HepG2 (cell line): ENCODE results near the gene LCN12. TPM values are rescaled to one million over a fixed set of nuclear protein-coding genes. Genes with fewer than 3 reads are reported as not detected.

Source experiments
- ARNTL ChIP-seq: sonication (generic); formaldehyde crosslinking; IDR thresholded peaks from 2 replicates; pipeline ENCODE4 v1.4.0; 2020; ENCODE audit warnings: mild to moderate bottlenecking, missing genetic modification reagents
- BRD4 ChIP-seq: sonication (generic); formaldehyde crosslinking; IDR thresholded peaks from 2 replicates; pipeline ENCODE4 v1.4.0; 2020; ENCODE audit warnings: missing genetic modification reagents
- DNMT1 ChIP-seq: sonication (generic); formaldehyde crosslinking; IDR thresholded peaks from 2 replicates; pipeline ENCODE4 v1.5.1; 2020; ENCODE audit warnings: mild to moderate bottlenecking, missing genetic modification reagents
- HBP1 ChIP-seq: IDR thresholded peaks from 2 replicates; pipeline ENCODE4 v1.6.1; 2016; ENCODE audit warnings: low read depth, control low read depth
- KLF13 ChIP-seq: sonication (generic); formaldehyde crosslinking; IDR thresholded peaks from 2 replicates; pipeline ENCODE4 v1.4.0; 2020; ENCODE audit warnings: mild to moderate bottlenecking, missing genetic modification reagents
- MAX ChIP-seq: IDR thresholded peaks from 2 replicates; pipeline ENCODE4 v1.6.1; 2012; ENCODE audit warnings: inconsistent platforms
- MYC ChIP-seq: sonication (generic); formaldehyde crosslinking; IDR thresholded peaks from 2 replicates; pipeline ENCODE4 v1.9.0; 2021; ENCODE audit warnings: missing genetic modification reagents, borderline replicate concordance
- MZF1 ChIP-seq: sonication (generic); formaldehyde crosslinking; IDR thresholded peaks from 2 replicates; pipeline ENCODE4 v1.8.1; 2023; ENCODE audit warnings: mild to moderate bottlenecking, missing genetic modification reagents, borderline replicate concordance
- PATZ1 ChIP-seq: sonication (generic); formaldehyde crosslinking; IDR thresholded peaks from 2 replicates; pipeline ENCODE4 v1.4.0; 2020; ENCODE audit warnings: missing genetic modification reagents
- RAD21 ChIP-seq: fragments of 450-650 bp; formaldehyde crosslinking; IDR thresholded peaks from 2 replicates; pipeline ENCODE4 v1.5.0; 2020; ENCODE audit warnings: mild to moderate bottlenecking
- RORA ChIP-seq: sonication (generic); formaldehyde crosslinking; IDR thresholded peaks from 2 replicates; pipeline ENCODE4 v1.5.0; 2020; ENCODE audit warnings: mild to moderate bottlenecking, missing genetic modification reagents, moderate library complexity
- SMC3 ChIP-seq: IDR thresholded peaks from 2 replicates; pipeline ENCODE4 v1.6.1; 2011; ENCODE audit warnings: low read length, improper control_type of control experiment
- STAT6 ChIP-seq: sonication (generic); formaldehyde crosslinking; IDR thresholded peaks from 2 replicates; pipeline ENCODE4 v1.4.0; 2020; ENCODE audit warnings: missing genetic modification reagents, mild to moderate bottlenecking, borderline replicate concordance
- THAP8 ChIP-seq: sonication (generic); formaldehyde crosslinking; IDR thresholded peaks from 2 replicates; pipeline ENCODE4 v1.5.1; 2020; ENCODE audit warnings: missing genetic modification reagents, mild to moderate bottlenecking, borderline replicate concordance
- ZIK1 ChIP-seq: sonication (generic); formaldehyde crosslinking; IDR thresholded peaks from 2 replicates; pipeline ENCODE4 v1.5.0; 2020; ENCODE audit warnings: mild to moderate bottlenecking, low read depth, missing genetic modification reagents, borderline replicate concordance
- ZNF12 ChIP-seq: sonication (generic); formaldehyde crosslinking; IDR thresholded peaks from 2 replicates; pipeline ENCODE4 v1.5.0; 2020; ENCODE audit warnings: missing genetic modification reagents
- ZNF20 ChIP-seq: sonication (generic); formaldehyde crosslinking; IDR thresholded peaks from 2 replicates; pipeline ENCODE4 v1.4.0; 2020; ENCODE audit warnings: mild to moderate bottlenecking, moderate library complexity, missing genetic modification reagents
- ZNF251 ChIP-seq: sonication (generic); formaldehyde crosslinking; IDR thresholded peaks from 2 replicates; pipeline ENCODE4 v1.9.0; 2021; ENCODE audit warnings: mild to moderate bottlenecking, missing genetic modification reagents
- ZNF30 ChIP-seq: sonication (generic); formaldehyde crosslinking; IDR thresholded peaks from 2 replicates; pipeline ENCODE4 v1.5.0; 2020; ENCODE audit warnings: mild to moderate bottlenecking, missing genetic modification reagents
- ZNF766 ChIP-seq: sonication (generic); formaldehyde crosslinking; IDR thresholded peaks from 2 replicates; pipeline ENCODE4 v1.5.0; 2020; ENCODE audit warnings: missing genetic modification reagents, borderline replicate concordance
- polyA plus RNA-seq, 8 experiments: library from polyadenylated mRNA; depleted of rRNA in 3 of 8; stranded (reverse) in 7 of 8; unstranded in 1 of 8; fragments of >200 nt; fragmentation: Illumina TruSeq in 4 of 8; extraction: Trizol in 4 of 8; gene quantifications; 2 replicates each; pipeline versions ENCODE4 v1.2.1 to v1.2.3, GENCODE V29; 2011 to 2016; ENCODE audit warnings: low read depth in 4 of 8, missing spikeins in 1 of 8, mixed read lengths in 1 of 8; ENCODE audit not compliant: insufficient read depth in 1 of 8
- total RNA-seq, 5 experiments: library from RNA; depleted of rRNA; stranded (reverse); fragments of >200 nt; fragmentation: Illumina TruSeq; extraction: Trizol; gene quantifications; 2 replicates each; pipeline ENCODE4 v1.2.3, GENCODE V29; 2016; ENCODE audit warnings: low read depth in 1 of 5

Gene LCN12
- total and polyA plus RNA-seq, 2 of the 13 experiments (the other 11 are each of a cell fraction or from before 2014, with no cell fraction given): 3.4 to 6.9 TPM

- TF ChIP-seq STAT6 (no peak; the same call in 1 of the 2 replicates), RORA (CRISPR knock-in tag) (no peak), HBP1 (no peak; the same call in 1 of the 2 replicates), KLF13 (CRISPR knock-in tag) (0 out of 2 replicates have a peak, but pooled peaks have one; percentile 10), DNMT1 (no peak), SMC3 (no peak), ZNF766 (CRISPR knock-in tag) (no peak), MAX (no peak), ARNTL (0 out of 2 replicates have a peak, but pooled peaks have one; percentile 47), MYC (peak; percentile 49; the same call in 1 of the 2 replicates), BRD4 (CRISPR knock-in tag) (no peak), ZIK1 (no peak), MZF1 (CRISPR knock-in tag) (no peak), PATZ1 (peak; percentile 71; the same call in 1 of the 2 replicates), ZNF20 (CRISPR knock-in tag) (no peak), ZNF251 (CRISPR knock-in tag) (no peak; the same call in 1 of the 2 replicates), ZNF12 (CRISPR knock-in tag) (no peak), THAP8 (0 out of 2 replicates have a peak, but pooled peaks have one; percentile 58), RAD21 (peak; percentile 52; the same call in 1 of the 2 replicates), ZNF30 (CRISPR knock-in tag) (no peak)
Observed at GRCh38 chr9:136944519-136945332, 7.3 kb upstream of the LCN12 start, which contains the start of the genes C8G and FBXW5 (continued).
